NCI-H1694 treated with DMSO at 0.1 percent for 48 hours (cell line): ENCODE measurements around the gene OBSCN.

ENCODE experiments used
- DNase-seq: peaks from one replicate; lab custom pipeline; 2025; lab: John Stamatoyannopoulos, UW

Gene OBSCN

DNA sequence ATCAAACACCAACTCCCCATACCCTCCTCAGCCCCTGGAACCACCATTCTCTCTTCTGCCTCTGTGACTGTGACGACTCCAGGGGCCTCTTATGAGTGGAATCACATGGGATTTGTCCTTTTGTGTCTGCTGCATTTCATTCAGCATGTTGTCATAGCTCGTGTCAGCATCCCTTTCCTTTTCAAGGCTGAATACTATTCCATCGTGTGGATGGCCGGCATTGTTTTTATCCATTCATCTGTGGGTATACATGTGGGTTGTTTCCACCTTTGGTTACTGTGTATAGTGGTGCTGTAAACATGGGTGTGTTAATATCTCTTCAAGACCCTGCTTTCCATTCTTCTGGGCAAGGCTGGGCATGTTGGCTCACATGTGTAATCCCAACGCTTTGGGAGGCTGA lies 17.1 kb upstream of the OBSCN start:
- DNase-seq: no peak

DNA sequence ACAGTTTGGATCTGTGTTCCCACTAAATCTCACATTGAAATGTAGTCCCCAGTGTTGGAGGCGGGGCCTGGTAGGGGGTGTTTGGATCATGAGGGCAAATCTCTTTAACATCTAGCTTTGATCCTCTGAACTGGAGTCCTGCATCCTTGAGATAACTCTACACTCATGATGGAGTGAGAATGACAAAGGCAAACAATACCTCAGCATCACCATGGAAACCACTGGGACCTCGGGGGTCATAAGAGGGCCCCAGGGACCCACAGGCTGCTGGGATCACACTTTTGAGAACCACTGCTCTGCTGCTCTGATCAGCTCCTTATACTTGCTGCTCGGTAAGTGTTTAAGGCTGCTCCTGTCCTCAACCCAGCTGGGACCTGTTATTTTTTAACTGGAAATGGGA lies 13.4 kb upstream of the OBSCN start:
- no peak for DNase-seq

DNA sequence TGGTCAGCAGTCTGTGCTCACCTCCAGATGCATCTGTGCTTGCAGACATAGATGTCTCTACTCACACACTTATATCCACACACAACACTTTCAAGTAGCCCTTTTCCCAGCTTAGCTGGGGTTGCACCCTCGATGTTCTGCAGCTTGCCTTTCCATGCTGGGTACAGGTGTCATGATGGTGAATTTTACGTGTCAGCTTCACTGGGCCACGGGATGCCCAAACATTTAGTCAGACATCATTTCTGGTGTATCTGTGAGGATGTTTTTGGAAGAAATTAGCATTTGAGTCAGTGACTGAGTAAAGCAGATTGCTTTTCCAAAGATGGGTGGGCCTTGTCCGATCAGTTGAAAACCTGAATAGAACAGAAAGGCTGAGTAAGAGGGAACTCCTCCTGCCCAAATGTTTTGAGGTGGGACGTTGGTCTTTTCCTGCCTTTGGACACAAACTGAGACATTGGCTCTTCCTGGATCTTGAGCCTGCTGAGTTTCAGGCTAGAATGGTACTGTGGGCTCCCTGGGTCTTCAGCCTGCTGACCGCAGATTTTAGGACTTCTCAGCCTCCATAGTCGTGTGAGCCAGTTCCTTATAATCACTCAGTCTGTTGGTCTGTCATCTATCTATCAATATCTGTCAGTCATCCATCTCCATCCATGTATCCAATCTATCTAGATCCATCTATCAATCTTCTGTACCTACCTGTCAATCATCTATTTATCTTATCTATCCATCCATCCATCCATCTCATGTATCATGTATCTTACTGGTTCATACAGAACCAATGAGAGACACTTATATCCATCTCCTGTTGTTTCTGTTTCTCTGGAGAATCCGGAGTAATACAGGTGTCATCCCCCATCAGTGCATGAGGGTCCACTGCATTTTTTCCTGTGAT lies 12.7 kb upstream of the OBSCN start:
- no peak for DNase-seq

DNA sequence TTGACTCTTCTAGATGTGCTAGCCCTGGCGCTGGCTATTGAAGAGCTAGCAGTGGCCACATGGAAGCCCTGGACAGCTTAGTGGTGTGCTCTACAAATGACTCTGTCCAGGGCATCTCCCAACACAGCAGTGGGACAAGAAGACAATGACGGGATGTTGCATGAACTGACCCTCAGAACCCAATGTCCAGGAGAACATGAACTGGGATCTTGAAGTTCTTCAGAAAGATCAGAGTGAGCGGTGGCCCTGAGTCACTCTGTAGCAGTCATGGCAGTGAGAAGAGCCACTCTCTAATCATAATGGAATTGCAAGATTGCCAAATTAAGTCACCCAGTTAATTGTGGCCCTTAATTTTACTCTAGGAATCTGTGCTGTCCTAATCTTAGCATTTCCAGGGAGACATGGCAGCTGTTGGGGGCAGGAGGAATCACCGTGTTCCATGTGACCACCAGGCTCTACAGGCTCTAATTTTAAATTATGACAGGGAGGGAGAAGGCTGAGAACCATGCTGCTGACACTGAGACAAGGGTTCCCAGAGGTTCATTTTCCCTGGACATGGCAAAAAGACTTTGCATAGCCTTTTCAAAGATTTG lies 10.2 kb upstream of the OBSCN start:
- DNase-seq: no peak

DNA sequence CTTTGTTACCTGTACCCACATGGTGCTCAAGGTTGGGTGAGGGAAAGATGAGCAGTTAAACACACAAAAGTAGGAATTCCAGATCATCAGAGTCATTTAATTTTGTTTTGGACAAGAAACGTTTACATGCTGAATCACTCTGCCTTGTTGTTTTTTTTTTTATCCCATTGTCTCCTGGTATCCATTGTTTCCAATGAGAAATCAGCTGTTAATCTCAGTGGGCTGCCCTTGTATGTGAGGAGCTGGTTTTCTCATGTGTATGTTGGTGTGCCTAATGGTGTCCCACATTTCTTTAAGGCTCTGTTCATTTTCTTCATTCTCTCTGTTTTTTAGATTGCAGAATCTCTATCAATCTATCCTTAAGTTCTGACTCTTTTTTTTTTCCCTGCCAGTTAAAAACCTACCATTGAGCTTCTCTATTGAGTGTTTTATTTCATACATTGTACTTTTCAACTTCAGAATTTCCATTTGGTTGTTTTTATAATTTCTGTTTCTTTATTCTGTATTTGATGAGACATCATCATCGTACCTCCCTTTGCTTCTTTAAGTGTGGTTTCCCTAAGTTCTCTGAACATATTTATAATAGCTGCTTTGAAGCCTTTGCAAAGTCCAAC lies 8.8 kb upstream of the OBSCN start:
- no peak for DNase-seq

DNA sequence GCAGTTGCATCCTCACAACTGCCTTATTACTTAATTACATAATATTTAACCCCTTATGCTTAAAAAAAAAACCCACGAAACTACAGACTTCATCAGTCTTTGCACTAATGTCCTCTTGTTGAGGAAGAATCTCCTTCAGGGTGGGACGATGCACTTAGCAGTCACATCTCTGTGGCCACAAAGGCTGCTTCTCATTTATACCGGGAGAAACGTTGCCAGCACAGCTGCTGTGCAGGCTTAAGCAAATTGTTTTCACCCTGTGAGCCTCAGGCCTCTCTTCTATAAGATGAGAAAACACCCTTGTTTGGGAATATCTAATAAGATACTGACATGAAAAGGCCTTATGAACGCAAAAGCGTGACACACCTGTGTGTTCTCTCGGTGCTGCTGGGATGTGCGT lies 2.9 kb upstream of the OBSCN start:
- no peak for DNase-seq

DNA sequence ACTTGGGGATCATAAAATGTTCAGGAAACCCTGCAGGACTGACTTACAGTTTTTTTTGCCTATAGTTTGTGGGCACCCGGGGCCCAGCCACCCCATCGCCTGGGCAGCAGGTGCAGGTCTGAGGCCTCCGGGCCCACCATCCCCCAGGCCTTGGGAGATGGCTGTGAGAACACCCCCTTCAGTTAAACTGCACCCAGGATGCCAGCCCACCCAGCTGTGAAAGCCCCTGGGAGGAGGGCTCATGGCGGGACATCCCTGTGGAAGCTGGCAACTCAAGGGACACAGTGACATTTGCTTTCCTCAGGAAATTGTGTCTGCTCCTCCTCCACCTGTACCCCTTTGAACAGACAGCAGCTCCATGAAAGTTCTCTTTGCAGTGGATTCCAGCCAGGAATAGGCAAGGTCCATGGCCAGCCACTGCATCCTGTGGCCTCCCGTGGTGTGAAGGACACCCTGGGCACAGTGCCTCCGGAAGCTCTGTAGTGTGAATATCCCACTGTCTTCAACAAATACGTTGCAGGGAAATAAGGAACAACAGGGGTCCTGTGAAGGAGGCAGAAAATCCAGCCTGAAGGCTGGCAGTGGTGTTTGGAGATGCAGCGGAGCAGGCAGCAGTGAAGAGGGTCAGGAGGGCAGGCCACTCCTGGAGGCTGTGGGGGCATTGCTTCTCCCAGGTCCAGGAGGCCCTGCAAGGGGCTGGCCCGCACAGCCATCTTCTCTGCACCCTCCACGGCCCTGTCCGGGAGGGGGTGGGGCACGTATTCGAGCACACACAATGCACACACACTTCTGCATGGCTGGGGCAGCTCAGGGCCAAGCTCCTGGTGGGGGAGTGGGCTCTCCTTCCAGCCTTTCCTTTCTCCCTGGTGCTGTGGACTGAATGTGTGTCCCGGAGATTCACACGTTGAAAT lies 2.1 kb upstream of the OBSCN start:
- no peak for DNase-seq

DNA sequence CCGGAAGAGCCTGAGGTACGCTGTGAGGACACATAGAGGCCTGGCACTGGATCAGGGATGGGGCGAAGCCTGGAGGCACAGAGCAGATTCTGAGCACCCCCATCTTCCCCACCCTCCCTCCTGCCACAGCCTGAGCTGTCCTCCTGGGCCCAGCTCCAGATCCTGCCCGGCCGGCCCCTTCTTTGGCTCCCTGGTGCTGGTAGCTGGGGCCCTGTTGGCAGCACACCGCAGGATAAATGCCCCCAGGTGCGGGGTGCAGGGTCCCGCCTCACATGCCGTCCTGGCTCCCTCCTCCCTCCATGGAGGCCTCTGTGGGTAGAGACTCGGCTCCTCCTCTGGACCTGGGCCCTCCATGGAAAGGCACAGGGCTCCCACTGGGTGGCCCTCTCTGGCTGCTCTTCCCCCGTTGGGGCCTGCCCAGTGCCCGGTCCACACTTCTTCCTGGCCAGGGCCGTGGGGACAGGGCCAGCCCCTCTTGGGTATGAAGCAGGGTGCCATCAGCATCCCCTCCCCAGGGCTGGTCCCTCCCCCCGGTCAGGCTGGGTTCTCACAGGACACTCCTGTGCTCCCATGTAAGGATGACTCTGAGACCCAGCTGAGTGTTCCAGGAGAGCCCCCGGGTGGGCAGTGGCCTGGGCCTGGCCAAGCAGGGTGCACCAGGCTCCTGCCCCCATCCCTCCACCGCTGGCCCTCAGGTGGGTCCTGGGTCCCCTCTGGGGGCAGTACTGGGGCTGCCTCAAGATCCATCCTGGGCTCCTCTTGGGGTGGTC lies 1.1 kb upstream of the OBSCN start:
- no peak for DNase-seq

DNA sequence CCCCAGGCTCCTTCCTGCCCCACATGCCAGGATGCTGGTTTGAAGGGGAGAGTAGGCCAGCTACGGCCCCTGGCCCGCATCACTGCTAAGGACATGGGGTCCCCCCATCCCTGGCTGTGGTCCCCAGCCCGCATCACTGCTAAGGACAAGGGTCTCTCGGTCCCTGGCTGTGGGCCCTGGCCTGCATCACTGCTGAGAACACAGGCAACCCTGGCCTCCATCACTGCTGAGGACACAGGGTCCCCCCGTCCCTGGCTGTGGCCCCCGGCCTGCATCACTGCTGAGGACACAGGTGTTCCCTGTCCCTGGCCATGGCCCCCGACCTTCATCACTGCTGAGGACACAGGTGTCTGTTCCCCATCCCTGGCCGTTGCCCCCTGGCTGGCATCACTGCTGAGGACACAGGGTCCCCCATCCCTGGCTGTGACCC lies 448 bp upstream of the OBSCN start:
- no peak for DNase-seq

DNA sequence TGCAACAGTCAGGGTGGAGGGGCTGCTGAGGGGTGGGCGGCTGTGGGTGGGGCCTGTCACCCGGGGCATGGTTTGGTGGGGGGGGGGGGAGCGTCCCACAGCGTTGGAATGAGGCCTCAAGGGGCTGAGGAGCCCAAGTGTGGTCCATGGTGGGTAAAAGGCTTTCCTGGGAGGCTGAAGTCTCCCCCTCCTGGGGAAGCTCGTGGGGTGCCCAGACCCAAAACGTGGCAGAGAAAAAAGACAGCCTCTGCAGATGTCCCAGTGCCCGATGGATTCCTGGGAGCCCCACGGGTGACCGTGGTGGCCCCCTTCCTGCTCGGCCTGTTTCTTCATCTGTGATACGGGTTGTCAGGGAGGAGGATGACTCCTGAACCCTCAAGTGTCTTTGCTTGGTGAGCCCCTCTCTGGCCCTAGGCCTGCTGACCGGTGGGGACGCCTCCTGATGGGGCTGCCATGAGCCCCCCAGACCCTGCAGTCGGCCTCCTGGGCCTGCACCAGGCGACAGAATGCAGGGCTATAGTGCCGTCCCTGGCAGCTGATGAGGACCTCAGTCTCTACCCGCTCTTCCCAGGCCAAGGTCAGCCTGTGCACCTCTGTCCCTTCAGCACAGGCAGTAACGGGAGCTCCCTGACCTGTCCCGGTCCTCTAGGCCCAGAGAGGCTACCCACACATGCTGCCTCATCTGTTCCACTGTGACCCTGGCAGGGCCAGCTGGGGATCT lies 1.1 kb downstream of the OBSCN start:
- DNase-seq: no peak

DNA sequence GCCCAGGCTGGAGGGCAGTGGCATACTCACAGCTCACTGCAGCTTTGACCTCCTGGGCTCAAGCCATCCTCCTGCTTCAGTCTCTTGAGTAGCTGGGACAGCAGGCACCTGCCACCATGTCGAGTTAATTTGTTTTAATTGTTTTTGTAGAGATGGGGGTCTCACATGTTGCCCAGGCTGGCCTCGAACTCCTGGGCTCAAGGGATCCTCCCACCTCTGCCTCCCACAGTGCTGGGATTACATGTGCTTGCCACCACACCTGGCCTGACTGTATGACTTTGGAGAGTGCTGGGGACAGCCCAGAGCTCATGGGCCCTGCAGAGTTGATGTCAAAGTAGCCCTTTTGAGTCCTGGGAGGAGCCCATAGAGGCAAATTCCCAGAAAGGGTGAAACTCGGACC lies 1.8 kb downstream of the OBSCN start:
- no peak for DNase-seq

DNA sequence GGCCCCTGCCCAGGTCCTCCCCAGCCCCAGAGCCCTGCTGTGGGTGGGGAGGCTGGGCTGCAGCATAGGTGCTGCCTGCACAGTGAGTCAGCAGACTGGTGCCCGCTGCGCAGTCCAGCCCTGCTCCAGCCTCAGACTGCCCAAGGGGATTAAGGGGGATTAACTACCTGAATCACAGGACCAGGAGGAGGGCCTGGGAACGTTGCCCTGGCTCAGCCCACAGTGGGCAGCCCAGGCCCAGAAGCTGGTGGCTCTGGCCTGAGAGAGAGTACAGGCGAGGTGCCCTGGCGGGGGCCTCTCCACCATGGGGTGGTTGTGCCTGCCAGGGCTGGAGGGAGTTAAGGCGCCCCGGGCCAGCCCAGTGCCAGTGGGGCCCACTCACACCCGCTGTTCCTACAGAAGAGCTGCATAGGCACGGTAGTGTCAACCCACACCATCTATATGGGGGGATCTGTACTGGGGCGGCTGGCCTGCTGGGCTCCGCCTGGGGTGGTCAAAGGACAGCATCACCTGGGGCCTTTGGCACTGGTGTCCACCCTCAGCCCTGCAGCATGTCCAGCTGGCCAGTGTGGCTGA lies 2.3 kb downstream of the OBSCN start:
- no peak for DNase-seq

DNA sequence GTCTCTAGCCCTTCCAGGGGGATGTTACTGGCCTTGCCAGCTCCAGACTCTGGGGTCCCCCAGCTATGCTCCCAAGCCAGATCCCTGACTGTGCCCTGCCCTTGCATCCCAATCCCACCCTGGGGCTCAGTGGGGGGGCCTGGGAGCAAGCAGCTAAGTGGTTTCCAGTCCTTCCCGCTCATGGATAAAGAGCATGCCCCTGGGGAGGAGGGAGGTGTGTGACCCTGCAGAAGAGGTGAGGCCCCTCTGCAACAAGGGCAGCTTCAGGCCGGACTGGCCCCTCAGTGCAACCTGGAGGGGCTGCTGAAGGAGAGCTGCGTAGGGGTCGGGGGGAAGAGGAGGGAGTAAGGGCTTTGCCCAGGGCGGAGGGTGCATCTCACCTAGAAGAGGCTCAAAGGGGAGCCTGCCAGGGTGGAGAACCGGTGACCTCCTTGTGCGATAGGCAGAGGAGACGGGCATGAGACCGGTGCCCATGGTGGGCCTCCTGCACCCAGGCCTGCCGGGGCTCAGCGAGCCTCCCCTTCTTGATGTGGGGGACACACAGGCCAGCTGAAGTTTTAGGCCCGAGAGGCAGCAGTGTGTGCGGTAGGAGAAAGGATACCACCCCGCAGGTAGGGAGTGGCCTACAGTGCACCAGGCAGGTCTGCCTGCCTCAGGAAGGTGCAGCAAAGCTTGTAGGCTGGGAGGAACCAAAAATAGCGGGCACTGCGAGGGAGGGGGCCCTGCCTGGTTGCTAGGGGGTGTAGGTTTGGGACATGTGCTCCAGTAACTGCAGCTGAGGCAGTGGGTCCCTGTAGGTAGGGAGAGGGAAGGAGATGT lies 3.1 kb downstream of the OBSCN start:
- no peak for DNase-seq

DNA sequence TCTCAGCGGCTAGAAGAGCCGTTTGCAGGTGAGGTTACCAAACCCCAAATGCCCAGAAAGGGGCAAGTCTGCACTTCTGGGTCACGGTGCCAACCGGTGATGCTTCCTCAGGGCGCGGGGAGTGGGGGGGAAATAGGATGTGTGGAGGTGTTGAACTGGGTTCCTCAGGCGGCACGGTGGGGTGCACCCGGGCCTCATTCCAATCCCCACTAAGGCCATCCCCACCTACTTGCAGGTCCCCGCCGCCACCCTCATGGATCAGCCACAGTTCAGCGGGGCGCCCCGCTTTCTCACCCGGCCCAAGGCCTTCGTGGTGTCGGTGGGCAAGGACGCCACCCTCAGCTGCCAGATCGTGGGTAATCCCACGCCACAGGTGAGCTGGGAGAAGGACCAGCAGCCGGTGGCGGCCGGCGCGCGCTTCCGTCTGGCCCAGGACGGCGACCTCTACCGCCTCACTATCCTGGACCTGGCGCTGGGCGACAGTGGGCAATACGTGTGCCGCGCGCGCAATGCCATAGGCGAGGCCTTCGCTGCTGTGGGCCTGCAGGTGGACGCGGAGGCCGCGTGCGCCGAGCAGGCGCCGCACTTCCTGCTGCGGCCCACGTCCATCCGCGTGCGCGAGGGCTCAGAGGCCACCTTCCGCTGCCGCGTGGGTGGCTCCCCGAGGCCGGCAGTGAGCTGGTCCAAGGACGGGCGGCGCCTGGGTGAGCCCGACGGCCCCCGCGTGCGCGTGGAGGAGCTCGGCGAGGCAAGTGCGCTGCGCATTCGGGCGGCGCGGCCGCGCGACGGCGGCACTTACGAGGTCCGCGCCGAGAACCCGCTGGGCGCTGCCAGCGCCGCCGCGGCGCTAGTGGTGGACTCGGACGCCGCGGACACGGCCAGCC lies 3.9 kb downstream of the OBSCN start:
- no peak for DNase-seq

DNA sequence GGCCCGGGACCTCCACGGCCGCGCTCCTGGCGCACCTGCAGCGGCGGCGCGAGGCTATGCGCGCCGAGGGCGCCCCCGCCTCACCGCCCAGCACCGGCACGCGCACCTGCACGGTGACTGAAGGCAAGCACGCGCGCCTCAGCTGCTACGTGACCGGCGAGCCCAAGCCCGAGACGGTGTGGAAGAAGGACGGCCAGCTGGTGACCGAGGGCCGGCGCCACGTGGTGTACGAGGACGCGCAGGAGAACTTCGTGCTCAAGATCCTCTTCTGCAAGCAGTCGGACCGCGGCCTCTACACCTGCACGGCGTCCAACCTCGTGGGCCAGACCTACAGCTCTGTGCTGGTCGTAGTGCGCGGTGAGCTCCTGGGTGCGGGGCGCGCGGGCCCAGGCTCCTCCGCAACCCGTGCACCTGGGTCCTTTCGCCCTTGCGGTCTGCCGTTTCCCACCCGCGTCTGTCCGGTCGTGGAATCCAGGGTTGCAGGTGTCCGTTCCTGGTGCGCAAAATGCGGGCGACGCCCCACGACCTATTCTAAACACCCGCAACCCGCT lies 4.6 kb downstream of the OBSCN start:
- no peak for DNase-seq

DNA sequence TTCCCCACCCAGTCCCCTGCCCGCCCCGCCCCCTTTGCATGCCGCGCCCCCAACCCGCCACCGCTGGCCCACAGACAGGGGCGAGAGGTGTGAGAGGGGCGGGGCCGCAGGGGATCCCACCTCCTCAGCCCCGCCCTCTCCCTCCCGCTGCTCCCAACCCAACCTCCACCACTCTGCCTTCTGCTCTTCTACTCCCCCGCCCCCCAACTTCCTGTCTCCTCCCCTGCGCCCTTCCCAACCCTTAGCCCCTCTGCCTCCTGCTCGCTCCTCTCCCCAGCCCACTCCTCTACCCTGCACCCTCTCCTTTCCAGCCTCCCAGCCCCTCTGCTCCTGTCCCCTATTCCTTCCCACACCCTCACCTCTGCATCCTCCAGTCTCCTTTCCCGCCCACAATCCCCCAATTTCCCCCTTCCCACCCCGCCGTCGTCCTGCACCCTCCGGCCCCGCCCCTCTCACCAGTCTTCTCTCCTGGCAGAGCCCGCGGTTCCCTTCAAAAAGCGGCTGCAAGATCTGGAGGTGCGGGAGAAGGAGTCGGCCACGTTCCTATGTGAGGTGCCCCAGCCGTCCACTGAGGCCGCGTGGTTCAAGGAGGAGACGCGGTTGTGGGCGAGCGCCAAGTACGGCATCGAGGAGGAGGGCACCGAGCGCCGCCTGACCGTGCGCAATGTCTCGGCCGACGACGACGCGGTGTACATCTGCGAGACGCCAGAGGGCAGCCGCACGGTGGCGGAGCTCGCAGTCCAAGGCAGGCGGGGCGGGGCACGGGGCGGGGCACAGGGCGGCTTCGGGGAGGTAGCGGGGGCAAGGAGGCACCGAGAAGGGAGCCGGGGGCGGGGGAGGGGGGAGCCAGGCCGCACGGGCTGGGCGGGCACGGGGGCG lies 5.4 kb downstream of the OBSCN start:
- peak; percentile 76 for DNase-seq
